Measurements from ENCODE around the gene MSRB2.
A peak's percentile ranks its signal among the peaks of the same experiment; 100 is the strongest.

MSRB2 gene

DNA sequence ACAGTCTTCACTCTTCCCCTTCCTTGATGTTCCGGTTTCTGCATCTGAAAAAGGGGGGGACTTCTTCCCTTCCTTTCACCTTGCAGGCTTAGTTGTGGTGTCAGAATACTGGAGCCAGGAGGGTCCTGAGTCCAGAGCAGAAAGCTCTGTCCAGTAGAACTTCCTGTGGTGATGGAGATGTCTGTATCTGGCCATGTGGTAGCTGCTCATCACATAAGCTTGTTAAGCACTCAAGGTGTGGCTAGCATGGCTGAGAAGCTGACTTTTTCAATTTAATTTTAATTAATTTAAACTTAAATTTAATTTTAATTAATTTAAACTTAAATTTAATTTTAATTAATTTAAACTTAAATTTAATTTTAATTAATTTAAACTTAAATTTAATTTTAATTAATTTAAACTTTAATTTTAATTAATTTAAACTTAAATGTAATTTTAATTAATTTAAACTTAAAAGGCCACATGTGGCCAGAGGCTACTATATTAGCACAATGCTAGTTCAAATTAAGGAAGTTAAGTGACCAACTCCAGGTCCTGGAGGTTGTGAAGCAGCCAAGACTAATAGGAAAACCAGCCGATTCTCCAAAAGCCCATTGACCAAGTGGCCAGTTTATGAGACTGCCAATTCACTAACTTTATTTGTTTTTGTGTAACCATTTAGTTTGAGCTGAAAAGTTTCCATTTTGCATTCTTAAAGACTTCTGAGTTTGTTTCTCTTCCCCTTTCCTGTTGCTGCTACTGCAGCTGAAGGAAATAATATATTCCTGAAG, 16.3 kb downstream of the MSRB2 start:
- no peak for DNase-seq (ENCODE audit: low spot score)

DNA sequence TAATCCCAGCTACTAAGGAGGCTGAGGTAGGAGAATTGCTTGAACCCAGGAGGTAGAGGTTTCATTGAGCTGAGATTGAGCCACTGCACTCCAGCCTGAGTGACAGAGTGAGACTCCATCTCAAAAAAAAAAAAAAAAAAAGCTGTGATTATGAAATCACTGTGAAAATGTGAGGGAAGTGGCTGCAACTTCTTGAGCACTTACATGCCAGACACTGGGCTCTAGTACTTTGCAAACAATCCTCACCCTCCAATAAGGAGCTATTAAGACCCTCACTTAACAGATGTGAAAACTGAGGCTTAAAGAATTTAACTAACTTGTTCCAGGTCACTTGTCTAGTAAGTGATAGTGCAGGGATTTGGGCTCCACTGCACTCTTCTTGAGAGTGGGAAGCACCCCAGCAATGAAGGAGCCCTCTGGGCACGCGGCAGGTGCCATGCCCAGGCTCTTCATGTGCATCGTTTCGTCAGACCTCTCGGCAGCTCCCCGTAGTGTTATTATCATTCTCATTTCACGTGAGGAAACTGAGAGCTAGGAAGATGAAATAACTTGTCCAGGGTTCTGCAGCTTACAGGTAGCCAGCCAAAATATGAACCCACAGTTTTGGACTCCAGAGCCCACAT, 19.0 kb downstream of the MSRB2 start:
- DNase-seq (ENCODE audit: low spot score), result no peak

DNA sequence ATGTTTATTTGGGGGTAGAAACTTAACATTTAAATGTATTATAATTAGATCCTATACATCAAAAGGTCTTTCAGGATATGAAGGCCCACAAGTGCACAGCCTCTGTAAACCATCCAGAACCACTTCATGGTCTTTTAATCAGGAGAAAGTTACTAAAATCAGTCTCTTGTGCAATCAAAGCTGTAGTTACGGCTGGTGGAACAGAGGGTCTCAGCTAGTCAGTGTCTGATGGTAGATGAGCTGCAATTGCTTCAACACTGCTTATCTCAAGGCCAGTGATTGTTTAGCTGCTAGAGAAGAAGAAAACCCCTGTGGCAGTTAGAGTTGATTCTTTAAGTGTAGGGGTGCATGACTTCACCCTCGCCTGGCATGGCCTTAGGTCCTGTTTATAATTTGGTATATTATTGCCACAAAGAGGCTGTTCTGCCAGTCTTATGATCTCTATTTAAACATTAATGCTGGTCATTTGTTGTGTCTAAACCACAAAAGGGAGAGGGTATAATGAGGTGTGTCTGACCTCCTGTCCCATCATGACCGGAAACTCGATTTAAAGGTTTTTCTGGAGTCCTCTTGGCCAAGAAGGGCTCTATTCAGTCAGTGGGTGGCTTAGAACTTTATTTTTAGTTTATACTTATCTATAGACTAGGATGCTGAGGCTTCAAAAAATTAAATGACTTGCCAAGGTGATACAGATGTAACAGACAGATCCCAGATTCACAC, 21.3 kb downstream of the MSRB2 start:
- DNase-seq (ENCODE audit: low spot score), result no peak

DNA sequence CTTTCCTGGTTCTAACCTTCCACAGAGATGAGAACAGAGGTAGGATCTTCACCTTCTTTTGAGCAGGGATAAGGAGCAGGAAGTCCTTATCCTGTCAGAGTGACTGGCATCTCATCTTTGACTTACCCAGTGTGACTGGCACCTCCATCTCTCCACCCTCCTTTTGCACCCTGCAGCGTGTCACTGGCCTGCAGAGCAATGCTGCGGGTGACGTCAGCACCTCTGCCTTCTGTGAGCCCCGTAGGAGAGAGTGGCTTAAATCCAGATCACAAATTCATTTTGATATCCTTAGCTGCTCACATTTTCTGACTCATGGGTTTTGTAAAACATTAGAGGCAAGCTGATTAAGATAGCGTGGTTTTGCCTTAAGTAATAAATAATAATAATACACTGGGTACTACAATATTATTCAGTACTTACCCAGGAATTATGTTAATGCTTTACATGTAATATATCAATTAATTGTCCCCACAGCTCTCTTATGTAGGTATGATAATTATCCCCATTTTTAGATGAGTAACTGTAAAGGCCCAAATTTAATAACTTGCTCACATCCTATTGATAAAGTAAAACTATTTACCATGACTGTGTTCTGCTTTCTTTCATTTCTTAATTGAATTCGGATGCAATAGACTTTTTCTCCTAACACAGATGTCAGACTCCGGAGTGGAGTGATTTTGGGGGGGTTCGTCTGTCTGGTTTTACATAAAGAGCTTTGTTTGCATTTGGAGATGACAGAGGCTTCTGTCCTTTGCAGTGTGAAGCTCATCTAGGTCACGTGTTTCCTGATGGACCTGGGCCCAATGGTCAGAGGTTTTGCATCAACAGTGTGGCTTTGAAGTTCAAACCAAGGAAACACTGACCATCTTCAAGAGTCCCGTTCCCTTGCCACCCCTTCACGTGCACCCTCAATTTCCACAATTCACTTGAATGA, 24.9 kb downstream of the MSRB2 start:
- no peak for DNase-seq (ENCODE audit: low spot score)

DNA sequence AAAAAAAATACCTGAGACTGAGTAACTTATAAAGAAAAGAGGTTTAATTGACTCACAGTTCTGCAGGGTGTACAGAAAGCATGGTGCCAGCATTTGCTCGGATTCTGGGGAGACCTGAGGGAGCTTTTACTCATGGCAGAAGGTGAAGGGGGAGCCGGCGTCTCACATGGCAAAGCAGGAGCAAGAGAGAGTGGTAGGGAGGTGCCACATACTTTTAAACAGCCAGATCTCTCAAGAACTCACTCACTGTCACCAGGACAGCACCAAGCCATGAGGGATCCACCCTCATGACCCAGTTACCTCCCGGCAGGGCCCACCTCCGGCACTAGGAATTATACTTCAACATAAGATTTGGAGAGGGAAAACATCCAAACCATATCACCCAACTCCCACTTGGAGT, 25.8 kb downstream of the MSRB2 start:
- DNase-seq (ENCODE audit: low spot score), result no peak

DNA sequence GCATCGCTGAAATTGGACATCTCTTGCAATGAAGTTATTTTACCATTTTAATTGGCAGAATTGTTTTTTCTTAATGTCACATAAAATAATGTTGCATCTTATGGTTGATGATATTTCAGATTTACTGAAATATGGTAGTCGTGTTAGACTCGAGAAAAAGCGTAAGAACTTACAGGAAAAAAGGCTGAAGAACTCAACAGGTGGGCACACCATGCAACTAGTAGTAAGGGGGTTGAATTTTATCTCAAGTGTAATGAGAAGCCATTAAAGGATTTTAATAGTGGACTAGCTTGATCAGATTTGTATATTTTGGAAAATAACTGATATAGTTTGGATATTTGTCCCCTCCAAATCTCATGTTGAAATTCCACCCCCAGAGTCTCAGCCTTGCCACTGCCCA, 41.1 kb downstream of the MSRB2 start:
- DNase-seq (ENCODE audit: low spot score), result no peak

DNA sequence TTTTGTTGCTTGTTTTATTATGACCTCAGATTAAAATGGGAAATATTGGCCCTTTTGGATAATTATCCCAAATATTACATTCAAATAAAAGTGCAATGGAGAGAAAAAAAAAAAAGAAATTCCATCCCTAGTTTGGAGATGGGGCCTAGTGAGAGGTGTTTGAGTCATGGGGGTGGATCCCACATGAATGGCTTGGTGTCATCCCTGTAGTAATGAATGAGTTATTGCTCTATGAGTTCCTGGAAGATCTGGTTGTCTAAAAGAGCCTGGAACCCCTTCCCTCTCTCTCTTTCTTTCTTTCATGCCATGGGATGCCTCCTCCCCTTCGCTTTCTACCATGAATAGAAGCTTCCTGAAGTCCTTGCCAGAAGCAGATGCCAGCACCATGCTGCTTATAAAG, 44.3 kb downstream of the MSRB2 start:
- DNase-seq (ENCODE audit: low spot score), result no peak

DNA sequence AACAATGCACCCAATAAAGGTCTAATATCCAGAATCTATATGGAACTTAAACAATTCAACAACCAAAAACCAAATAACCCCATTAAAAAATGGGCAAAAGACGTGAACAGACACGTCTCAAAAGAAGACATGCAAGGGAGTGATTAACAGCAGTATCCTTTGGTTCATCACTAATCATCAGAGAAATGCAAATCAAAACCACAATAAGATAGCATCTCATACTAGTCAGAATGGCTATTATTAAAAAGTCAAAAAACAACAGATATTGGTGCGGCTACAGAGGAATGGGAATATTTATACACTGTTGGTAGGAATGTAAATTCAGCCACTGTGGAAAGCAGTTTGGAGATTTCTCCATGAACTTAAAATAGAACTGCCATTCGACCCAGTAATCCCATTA, 46.6 kb downstream of the MSRB2 start:
- no peak for DNase-seq (ENCODE audit: low spot score)

DNA sequence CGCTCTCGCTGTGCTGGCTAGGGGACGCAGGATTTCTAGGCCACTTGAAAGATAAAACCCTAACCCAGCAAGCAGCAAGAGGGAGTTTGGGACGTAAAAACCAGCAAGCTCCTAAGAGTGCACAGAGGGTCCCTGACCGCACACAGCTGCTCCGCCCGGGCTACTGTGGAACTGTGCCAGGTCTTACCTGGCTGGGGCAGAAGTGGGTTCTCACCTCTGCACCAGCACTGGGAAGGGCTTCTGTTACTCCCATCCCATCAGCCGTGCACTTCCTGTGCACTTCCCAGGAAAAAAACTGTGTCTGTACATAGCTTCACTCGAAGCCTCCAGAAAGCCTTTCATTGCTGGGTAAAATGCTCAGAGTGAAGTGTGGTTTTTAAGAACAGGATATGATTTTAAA, 50.9 kb downstream of the MSRB2 start:
- no peak for DNase-seq (ENCODE audit: low spot score)

DNA sequence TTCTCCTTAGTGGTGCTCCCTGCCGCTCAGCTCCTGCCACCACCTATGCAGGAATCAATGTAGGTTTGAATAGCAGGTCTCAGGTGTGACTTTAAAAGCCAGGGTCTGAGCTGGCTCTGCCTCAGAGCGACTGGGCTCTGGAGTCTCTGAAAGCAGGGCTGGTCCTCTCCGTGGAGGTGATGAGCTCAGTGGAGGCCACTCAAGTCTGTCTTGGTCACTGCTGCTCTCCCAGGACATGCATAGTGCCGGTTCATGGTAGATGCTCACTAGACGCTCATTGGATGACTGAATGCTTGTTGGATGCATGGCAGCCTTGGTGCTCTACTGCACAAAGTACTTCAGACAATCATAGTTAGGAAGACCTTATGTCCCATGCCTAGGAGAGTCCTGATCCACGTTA, 51.7 kb downstream of the MSRB2 start:
- DNase-seq (ENCODE audit: low spot score), result no peak

DNA sequence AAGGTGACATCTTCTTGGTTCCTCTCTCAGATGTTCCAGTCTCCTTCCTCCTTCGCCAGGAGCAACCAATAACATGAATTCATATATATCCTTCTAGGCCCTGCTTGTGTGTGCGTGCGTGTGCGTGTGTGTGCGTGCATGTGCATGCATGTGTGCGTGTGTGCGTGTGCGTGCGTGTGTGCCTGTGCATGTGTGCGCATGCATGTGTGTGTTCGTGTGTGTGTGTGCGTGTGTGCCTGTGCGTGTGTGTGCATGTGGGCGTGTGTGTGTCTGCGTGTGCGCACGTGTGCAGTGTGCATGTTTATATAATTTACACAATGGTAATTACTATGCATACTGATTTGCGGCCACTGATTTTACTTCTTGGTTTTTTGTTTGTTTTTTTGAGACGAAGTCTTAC, 52.8 kb downstream of the MSRB2 start:
- no peak for DNase-seq (ENCODE audit: low spot score)

DNA sequence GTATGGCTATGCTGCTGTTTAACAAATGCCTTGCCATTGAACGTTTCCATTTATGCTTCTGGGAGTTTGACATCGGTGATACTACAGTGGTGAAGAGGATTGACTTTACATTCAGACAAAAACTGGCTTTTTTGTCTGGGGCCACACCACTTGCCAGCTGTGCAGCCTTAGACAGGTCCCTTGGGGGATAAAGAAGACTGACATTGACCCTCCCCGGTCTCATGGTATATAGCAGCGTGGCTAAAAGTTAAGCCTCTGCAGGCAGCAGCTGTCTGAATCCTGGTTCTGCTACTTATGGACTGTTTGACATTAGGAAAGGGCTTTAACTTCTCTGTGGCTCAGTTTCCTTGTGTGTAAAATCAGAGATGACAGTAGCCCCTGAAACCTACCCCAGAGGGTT, 54.7 kb downstream of the MSRB2 start:
- DNase-seq (ENCODE audit: low spot score), result no peak

DNA sequence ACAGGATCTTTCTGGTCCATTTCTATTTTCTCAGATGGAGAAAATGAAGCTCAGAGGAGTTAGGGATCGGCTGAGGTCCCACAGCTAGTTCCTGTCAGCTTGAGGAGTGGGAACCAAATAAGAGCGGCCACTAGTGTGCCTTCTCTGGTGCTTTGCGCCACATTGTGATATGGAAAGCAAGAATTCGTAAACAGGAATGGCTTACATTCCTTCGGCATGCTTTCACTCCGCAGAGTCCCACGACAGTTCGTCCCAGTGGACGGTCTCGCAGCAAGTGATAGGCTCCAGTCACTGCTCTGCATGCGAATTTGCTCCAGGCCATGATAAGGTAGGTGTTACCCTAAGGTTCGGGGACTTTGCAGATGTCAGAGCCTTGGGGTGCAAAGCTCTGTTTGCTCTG, 55.2 kb downstream of the MSRB2 start:
- DNase-seq (ENCODE audit: low spot score), result no peak

DNA sequence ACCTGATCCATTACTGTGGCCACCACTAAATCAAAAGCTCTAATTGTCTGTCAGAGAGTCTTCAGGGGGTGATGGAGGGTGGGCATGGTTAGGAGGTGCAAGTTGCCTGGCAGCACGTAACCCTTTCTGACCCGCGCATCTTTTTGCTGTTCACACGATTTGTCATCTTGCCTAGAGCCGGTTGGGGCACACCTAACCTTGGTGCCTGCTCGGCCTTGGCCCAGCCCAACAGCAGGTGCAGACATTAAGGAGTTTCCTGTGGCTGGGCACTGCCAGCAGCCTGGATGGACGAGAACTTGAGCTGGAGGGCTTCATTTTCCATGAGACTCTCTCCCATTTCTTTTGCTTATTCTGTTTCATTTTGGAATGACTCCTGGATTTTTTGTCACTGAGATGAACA, 55.7 kb downstream of the MSRB2 start:
- no peak for DNase-seq (ENCODE audit: low spot score)

DNA sequence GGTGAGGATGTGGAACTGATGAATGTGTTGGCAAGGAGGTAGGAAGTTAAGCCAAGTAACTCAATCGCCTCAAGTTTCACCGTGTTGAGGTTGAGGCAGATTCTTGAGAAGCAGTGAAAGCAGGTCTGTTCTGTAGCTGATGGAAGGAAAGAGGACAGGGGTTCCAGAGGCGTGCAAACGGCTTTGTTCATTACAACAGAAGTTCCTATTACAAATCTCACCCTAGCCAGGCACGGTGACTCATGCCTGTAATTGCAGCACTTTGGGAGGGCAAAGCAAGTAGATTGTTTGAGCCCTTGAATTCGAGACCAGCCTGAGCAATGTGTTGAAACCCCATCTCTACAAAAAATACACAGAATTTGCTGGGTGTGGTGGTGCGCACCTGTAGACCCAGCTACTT, 59.8 kb downstream of the MSRB2 start:
- no peak for DNase-seq (ENCODE audit: low spot score)

DNA sequence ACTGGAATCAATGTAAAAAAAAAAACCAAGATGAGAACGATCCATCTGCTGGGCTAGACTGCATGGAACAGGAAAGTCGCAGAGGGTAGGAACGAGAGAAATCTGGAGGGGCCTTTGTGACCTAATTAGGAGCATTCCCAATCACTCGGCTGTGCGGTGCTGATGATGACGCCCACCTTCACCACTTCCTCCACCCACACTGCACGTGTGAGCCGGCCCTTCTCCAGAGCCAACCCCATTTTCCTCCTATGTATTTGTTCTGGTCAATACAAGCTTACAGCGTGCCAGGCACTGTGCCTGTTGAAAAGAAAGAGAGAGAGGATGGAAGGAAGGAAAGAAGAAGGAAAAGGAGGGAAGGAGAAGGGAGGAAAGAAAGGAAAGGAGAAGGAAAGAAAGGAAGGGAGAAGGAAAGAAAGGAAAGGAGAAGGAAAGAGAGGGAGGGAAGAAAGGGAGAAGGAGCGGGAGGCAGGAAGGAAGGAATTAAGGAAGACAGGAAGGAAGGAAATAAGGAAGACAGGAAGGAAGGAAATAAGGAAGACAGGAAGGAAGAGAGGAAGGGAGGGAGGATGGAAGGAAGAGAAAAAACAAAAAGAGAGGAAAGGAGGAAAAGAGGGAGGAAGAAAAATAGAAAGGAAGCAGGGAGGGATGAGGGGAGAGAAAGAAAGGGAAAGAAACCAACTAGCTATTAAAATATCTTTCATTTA, 61.2 kb downstream of the MSRB2 start:
- DNase-seq (ENCODE audit: low spot score), result no peak

DNA sequence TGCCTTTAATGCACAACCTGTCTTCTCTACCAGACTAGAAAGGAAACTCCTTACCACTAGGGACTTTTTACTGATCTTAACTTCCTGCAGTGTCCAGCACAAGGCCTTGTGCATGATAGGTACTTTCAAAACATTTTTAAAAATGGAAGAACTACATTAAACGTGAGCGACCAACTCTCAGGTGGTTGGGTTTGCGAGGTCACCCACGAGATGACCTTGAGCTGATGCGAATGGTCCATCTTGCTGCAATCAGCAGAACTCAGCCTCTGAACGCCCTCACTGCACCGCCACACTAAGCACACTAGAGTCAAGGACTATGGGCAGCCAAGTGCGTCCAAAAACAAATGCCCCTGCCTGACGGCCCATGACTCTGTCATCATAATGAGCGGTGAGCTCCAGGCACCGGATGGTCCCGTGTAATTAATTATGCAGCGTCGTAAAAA, 61.9 kb downstream of the MSRB2 start:
- DNase-seq (ENCODE audit: low spot score), result peak; percentile 54

DNA sequence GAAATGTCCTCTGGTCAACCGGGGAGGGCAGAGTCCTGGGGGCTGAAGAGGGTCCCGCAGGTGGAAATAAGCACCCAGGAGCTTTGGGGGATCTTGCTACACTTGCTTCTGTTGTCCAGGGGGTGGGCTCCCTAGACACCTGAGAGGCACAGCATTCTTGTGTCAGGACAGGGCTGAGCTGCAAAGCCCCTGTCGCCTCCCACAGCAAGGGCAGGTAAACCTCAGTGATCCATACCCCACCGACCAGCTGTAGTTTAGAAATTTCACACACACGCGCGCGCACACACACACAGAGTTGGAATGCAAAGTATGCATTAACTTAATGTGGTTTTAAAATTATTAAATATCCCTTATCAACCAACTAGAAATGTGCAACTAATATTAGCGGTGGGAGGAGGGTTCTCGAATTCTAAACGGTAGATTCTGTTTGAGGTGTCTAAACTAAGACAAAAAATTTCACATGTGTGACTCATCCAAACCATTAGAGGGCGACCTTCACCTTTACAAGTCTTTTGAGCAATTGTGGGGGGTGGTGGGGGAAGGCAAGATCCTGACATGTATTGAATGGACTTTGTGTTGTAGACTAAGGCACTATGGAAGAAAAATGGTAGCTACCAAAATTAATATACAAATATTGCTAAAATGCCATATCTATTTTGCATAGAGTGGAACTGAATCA, 62.5 kb downstream of the MSRB2 start:
- peak; percentile 60 for DNase-seq (ENCODE audit: low spot score)

DNA sequence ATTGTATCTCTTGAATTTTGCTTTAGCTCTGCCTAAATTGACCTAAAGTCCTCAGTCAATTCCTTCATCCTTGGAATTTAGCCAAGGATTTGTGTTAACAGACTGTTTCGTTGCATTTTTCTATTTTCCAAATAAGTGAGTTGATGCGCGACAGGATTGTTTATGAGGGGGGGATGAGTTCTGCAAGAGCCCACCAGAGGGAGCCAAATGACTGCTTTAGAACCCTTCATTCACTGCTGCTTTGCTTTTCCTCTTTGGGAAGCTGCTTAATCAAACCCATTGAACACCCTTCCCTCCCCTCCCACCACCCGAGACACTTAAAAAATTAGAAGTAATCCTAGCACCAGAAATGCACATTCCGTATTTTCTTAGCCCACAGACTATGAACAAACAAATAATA, 63.0 kb downstream of the MSRB2 start:
- peak; percentile 56 for DNase-seq (ENCODE audit: low spot score)

DNA sequence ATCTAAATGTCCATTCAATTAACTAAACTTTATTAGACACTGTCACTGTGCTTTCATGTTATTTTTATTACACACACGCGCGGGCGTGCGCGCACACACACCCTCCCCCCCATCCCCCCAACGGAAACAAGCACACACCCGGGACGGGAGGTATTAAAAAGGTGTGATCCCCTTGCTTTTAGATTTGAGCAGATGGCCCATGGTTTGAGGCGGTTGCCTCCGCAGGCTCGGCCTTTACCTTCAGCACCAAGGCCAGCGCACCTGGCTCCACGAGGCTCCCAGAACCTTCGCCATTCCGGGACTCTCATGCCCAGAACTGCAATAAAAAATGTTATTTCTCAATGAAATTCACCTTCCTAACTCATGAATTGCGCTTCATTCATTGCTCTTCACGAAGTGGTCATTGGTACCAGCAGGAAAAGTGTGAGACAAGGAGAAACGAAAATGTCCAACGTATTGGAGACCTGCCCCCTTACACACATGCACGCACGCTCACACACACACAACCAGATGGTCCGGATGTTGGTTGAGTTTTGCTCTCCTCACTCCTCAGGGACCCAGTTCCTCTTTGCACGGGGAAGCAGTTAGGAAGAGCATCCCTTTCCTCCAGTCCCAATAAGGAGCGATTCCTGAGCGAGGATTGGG, 76.0 kb downstream of the MSRB2 start:
- DNase-seq (ENCODE audit: low spot score), result peak; percentile 36
